GM19023 (cell line): ENCODE measurements around the gene MARK3.
"Not testable (repeated sequence)": the region's sequence is repeated elsewhere in the genome, so short reads cannot be mapped to it uniquely, and the experiment has no call there.

Experiments used
- ATAC-seq: cut with Tn5 transposase; IDR thresholded peaks from one replicate; pipeline ENCODE4 v1.9.1; 2021; ENCODE audit warnings: mild to moderate bottlenecking, moderate library complexity; ENCODE audit not compliant: unreplicated experiment

Gene MARK3

DNA sequence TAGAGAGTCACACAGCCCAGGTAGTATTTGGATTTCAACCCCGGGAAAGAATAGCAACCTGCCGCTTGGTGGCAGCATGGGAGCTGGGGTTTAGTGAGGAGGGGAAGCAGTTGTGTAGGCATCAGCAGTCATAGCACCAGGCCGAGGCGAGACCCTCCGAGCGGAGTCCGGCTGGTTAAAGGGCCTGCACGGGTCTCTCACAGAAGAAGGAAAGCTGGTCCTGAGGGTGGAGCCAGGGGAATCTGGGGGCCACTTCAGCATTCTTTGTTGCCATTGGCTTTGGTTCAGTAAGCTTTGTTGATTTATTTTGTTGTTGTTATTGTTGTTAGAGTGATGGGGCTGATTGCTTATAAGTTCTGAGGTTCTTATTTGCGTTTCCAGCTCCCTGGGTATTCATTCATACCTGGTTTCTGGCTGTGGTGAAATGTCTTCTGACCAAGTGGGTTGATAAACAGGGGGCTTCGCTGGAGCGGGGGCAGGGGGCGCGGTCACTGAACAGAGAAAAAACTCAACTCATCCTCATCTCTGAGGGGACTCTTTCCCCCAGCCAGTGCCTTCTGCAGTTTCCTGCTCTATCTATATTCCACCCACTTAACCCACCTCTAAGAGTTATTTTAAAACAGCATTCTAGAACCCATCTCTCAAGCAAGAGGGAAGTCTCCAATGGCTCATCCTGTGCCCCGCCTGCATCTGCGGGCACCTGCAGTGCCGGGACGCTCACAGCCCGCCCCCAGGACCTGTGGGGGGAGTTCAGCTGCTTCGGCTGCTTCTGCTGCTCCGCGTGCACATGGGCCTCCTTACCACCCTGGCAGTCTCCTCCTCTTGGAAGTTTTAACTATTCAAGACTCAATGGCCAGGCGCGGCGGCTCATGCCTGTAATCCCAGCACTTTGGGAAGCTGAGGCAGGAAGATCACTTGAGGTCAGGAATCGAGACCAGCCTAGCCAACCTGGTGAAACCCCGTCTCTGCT lies 125.8 kb downstream of the MARK3 start:
- no peak for ATAC-seq

DNA sequence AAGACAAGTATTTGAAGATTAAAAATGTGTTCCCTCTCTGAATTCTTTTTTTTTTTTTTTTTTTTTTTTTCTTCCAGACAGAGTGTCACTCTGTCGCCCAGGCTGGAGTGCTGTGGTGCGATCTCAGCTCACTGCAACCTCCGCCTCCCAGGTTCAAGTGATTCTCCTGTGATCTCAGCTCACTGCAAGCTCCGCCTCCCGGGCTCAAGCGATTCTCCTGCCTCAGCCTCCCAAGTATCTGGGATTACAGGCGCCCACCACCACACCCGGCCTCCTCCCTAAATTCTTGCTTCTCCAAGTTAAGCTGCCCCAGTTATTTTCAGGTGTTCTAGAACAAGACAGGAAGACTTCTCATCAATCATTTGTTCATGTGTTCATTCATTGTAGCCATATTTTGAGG lies 127.0 kb downstream of the MARK3 start:
- ATAC-seq, result not testable (repeated sequence)

DNA sequence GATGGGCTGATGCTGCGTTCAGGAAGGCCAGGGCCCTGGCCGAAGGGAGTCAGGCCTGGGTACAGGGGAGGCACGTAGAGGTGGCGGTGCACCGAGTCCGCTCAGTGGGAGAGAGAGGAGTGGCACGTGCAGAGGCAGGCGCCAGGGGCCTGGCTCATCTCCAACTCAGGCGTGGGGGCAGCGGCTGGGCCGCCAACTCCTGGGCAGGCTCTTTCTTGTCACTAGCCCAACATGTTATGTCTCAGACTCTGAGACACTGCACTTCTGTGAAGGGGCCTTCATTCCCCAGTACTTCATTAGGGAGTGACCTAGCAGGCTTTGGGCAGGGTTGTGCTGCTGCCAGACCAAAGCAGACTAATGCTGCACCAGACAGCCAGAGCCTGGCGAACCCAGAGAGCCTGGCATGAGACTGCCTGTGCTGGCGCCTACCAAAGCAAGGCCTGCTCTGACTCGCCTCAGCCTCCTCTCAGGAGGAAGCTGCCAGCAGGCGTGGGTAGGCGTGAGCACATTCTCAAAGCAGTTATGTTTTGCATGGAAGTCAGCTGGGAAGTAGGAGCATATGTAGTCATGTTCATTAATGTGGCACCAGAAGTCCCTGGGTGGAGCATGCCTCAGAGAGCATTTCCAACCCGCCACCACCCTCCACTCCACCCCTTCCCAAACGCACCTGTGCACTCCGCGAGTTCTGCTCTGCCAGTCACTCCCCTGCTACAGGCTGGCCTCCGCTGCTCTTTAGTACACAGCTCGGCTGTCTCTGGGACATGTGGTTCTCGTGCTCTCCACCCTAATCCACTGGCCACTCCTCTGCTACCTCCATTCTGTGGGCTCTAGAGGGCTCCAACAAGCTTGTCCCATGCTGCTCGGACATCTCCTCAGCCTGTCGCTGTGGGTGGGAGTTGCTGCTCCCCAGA lies 127.7 kb downstream of the MARK3 start:
- ATAC-seq, result no peak

DNA sequence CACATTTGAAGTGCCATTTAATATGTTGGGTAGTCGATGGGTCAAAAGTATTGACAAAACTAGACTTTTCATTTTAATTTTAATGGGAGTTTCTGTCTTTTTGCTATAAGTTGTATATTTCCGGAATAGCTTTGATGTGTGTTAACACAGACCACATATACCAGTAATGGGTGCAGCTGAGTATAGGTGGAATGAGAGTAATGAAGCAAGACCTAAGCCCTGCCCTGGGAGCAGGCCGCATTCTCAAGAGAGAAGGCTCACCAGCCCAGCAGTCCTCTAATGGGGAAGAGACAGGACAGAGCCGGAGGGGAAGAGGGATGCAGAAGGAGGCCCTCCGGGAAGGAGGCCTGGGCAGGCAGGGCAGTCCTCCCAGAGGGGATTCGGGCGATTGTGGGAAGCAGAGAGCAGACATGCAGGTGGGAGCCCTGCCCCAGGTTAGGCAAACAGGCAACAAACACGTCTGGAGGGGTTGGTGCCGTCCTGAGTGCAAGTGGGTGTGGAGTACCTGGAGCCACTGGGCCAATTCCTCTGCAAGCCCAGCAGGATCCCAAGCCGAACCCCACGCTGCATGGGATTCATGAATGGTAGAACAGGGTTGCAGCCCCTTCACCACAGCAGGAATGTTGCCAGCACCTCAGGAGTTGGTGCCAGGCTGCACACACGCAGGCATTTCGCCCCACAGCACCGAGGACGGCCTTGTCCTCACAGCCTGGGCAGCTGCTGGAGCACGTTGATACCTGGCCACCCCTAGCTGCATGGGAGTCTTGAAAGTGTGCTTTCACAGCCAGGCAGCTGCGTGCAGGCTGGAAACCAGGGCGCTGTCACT lies 129.6 kb downstream of the MARK3 start:
- ATAC-seq, result no peak

DNA sequence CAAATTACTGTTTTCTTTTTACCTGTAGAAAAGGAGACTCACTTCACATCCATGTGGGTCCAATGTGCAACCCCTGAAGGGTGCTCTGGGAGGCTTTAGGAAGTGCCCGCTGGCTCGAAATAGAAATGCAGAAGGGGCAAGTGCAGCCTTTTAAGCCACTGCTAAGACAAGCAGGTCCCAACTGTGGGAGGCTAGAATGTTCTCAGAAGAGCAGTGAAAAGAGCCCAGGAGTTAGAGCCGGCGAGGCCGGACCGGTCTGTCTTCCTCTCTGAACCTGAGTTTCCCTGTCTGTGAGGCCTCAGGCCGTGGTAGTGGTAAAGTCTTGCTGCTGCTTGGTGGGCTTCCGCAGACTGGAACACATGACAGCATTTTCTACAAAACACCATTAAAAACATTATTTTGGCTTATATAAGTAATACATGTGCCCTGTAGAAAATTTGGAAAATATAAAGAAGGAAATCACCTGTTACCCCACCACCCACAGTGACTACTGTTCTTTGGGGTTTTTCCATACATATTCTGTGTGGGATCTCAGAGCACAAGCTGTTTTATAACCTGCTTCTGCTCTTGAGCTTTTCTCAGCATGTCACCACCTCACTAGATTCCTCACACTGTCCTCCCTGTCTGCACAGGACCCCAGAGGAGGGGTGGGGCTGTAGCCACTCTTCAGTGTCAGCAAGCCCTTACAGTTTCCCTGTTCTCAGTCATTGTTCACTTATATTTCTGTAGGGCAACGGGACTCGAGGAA lies 131.4 kb downstream of the MARK3 start:
- ATAC-seq, result no peak

DNA sequence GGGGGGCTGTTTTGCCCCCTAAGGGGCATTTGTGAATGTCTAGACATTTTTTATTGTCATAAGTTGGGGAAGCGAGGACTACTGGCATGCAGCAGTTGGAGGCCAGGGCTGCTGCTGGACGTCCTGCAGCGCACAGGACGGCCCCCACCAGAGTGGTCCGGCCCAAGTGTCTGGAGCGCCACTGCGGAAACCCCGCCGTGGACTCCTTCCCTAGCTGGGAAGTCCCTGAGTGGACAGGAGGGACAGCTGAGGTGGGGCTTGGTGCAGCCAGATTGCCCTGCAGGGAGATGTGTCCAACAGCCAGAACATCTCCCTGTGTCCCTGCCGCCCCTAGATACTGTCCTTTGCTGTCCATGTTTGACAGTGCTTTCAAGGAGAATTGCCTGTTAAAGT lies 132.0 kb downstream of the MARK3 start:
- ATAC-seq, result no peak

DNA sequence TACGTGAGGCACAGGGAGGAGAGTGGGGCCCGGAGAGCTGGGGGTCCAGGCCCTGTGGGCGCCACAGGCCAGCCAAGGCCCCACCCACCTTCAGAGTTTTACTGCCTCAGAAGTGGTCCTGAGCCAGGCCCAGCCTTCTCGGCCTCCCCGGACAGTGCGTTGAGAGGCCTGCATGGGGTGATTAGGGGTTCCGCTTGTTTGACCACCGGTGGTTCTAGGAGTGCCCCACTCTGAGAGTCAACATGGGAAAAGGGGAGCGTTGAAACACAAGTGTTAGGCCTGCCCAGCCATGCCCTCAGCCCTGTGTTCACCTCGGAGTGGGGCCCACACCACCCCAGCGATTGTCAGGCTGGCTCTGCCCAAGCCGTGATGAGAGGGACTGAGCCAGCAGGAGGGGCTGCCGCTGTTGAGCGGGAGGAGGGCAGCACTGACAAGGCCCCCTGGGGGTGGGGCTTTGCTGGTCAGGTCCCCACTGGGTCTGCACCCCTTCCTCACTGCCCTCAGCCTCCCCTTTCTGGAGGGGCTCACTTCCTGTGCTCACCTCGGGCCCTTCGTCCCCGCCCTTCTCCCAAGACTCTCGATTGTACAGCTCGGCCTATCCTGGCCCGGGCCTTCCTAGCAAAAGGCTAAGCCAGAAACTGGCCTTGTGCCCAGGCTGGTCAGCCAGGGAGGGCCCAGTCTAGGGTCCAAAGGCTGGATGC lies 132.7 kb downstream of the MARK3 start:
- no peak for ATAC-seq

DNA sequence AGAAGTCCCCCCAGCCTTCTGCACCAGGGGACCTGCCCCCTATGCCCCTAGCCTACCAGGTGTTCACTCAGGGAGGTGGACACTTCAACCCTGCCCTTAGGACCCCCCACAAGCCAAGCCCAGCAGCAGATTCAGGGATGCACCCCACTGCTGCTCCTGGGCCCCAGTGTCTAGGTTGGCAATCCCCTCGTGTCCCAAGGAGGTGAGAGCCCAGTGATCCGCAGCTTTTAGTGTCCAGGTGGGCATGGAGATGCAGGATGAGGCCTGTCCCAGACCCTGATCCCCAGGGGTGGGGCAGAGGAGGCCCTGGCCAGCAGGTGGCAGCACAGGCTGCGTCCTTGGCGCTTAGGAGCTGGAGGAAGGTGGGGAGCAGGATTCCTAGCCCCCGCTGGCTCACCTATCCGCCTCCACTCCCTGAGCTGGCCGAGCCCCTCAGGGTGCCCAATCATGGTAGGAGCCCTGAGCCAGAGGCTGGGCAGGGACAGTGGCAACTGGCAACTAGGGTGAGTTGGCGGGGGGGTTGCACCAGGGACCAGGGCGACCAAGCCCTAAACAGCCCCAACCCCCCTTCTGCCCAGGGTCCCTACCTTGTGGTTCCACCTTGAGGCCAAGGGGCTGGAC lies 133.3 kb downstream of the MARK3 start:
- ATAC-seq, result no peak

DNA sequence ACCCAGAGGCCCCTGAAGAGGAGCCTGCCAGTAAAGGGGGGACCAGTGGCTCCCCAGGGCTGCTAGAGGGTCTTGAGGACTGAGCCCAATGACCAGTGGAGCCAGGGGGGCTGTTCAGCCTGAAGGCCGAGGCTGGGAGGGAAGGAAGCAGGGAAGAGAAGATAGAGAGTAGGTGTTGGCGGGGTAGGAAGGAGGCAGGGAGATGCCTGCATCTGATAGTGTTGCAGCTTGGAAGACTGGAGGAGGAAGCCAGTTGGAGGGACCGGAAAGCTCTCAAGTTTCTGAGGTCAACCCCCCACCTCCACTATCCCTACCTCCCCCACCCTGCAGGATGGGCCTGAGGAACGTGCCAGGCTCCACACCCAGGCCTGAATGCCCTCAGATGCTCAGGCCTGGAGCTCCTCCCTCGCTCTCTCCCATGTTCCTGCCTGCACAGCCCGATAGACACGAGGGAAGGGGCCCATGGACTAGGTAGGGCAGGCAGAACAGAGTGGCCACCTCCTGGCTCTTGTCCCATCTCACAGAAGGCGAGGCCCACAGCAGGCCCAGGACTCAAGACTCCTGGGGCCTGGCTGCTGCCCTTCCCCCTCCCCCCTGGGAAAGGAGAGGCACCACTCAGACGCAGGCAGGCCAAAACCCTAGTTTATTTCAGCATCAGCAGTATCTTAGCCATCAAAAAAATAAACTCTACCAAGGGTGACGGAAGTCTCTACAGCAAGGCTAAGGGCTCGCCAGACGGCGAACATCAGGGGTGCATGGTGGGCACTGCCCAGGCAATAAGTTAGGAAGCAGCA lies 134.0 kb downstream of the MARK3 start:
- no peak for ATAC-seq

DNA sequence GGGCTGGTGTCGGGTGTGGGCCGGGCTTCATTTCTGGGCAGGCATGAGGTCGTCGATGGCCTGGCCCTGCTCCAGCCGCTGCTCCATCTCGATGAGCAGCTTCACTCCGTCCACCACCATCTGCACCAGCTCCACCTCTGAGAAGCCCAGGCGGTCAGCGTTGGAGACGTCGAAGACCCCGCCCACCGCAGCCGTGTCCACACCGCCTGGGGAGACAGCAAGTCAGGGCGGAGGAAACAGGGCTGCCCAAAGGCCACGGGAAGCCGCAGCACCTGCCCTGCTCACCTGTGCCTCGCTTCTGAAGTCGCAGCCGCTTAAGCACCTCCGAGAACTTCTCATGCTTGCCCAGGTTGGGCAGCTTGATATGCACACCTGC lies 134.6 kb downstream of the MARK3 start:
- ATAC-seq, result no peak

DNA sequence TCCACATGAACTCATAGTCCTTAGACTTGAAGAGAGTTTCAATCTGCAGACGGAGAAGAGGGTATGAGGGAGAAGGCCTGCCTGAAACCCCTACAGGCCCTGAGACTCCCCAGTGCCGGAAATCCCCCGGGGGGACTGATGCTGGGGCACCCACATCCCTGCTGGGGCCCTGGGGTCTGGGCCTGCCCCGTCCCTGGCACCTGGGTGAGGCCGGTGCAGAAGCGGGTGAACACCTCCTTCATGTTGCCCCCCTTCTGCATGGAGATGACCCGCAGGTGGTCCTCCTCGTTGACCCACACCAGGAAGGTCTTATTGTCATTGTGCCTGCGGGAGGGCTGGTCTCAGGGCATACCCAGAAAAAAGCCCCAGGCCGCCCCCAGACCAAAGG lies 135.0 kb downstream of the MARK3 start:
- ATAC-seq, result no peak

DNA sequence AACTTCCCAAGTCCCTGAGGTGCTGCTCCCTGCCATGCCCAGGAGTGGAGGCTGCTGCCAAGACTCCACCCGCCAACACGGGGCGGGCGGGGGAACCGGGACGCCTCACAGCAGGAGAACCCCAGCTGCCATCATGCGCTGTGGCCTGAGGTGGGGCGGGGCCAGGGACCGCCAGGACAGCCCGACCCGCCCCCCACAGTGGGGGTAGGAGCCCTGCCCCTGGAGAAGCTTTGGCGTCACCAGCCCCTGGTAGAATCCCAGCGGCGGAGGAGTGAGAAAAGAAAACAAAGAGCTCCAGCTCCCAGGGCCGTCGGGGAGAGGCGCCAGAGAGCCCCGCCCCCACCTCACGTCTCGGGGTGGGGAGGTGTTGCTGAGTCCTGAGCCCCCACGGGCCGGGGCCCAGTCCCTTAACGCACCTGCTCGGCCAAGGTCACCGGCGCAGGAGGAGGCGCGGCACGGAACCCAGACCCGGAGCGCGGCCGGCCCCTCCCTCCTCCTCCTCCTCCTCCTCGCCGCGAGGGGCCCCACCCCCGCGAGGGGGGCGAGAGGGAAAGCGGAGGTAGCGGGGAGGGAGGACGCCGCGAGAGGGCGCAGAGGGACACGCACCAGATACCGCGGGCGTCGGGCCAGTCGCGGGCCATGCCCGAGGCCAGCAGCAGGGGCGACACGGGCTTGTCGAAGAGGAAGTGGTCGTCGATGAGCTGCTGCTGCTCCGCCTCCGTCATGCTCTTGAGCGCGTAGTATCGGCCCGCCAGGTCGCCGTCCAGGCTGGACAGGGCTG lies 135.6 kb downstream of the MARK3 start:
- no peak for ATAC-seq

DNA sequence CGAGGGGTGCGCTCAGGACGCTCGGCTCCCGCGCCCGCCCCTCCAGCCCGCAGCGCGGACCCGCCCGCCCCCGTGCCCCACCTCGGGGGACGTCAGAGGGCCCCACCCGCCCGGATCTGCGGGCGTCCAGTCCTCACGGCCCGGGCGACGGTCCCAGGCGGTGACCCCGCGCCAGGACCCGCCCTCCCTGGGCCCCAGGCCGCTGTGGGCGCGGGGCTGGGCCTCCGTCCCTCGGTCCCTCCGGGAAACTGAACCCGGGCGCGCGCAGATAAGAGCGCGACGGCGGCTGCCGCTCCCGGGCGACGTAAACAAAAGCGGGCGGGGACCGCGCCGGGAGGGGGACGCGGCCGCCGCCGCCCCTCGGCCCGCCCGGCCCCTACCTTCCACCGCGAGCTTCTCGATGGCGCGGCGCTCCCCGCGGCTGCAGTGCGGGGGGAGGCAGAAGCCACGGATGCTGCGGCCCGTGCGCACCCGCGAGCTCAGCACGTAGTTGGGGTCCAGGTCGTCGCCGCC lies 136.3 kb downstream of the MARK3 start:
- no peak for ATAC-seq

DNA sequence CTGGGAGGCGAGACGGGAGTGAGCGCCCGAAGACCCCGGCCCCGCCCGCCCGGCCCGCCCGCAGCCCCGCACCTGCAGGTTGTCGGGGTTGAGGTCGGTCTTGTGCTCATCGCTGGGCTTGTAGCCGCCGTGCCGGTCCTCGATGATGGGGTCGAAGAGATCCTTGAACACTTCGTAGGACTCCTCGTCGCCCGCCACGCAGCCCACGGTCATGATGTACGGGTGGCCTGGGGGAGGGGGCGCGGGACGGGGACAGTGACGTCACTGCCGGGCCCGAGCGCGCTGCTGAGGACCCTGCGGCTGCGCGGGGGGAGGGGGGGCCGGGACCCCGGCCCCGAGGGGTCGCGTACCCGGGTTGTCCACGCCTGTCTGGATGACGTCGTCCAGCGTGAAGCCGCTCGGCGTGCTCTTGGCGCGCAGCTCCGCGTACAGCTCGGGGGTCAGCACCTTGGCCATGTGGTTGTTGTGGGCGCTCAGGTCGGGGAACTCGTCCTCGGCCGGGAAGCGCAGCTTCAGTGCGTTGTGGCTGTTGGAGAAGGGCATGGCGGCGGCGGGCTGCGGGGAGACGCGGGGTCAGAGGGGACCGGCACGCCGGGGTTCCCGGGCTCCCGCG lies 136.8 kb downstream of the MARK3 start:
- no peak for ATAC-seq

DNA sequence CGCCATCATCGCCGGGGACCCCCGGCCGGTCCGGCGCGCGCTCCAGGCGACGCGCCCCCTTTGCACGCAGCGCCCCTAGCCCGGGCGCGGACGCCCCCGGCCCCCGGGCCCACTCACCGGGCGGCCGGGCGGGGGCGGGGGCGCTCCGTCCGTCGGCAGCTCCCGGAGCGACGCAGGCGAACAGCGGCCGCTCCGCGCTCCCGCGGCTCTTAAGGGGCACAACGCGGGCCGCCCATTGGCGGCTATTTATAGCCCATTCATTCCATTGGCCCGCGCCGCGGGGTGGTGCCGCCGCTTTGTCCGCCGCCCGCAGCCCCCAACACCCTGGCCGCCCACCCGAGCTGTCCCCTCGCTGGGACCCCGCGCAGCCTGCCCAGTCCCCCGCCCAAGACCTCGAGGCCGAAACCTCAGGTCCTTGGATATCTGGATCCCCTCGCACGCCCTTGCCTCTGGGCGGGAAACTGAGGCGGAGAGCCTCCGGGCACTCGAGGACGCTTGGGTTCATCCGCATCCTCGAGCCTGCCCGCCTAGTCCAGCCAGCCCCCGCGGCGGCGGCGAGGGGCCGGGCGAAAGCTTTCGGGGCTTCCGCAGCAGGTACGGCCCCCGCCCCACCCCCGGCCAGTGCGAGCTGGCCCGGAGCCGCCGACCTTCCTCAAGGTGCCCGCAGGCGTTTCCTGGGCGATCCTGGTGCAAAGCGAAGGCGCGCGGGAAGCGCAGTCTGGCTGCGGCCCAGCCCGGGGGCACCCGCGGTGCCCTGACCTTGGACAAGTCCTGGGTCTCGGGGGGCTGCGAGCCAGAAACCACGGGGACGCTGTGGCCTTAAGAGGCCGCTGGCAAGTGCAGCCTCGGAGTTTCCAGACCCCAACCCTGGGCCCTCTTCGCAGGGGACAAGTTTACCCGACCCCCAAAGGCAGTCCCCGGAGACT lies 137.7 kb downstream of the MARK3 start, which contains the start of gene CKB:
TSS of gene CKB (minus strand) at position 182 of the 926 bp plus-strand sequence. CDS start 337 bp downstream, outside the sequence.
- no peak for ATAC-seq

DNA sequence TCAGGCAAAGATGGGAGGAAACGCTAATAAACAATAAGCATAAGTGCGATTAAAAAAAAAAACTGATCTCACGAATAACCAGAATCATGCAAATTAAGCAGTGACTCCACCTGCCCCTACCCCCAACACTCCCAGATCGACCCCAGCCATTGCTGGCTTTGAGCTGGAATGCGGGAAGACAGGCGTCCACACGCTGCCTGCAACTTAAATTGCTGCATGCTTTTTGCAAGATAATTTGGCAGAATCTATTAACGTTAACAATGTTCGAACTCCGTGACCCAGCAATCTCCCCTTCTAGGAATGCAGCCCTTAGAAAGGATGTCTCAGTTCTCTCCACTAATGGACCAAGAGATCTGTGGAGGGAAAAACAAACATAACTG lies 138.3 kb downstream of the MARK3 start:
- ATAC-seq, result no peak
